Spleen (tissue), 11 donors: Measurements from ENCODE around the gene CIAPIN1. TPM values are rescaled to one million over a fixed set of nuclear protein-coding genes. Genes with fewer than 3 reads are reported as not detected.

Source experiments
- DNase-seq: peaks from one replicate; pipeline ENCODE4 v3.0.0-alpha.2; 2020
- H3K27ac ChIP-seq, 8 donors: fragments of 200-600 bp; sonication (generic) in 7 of 8; 1 replicate in 4 of 8; 2 replicates in 4 of 8; pipeline versions ENCODE4 v1.5.0 to v1.8.0; 2016 to 2021; ENCODE audit warnings: inconsistent platforms in 4 of 8, mild to moderate bottlenecking in 4 of 8, moderate library complexity in 1 of 8
- H3K27me3 ChIP-seq, 7 donors: fragments of 200-600 bp; sonication (generic) in 6 of 7; replicated peaks in 1 of 7; 1 replicate in 4 of 7; 2 replicates in 3 of 7; pipeline versions ENCODE4 v1.5.0 to v1.8.0; 2016 to 2021; ENCODE audit warnings: inconsistent platforms in 3 of 7, mild to moderate bottlenecking in 1 of 7
- H3K36me3 ChIP-seq, 6 donors: fragments of 200-600 bp; sonication (generic) in 5 of 6; 1 replicate in 4 of 6; 2 replicates in 2 of 6; pipeline versions ENCODE4 v1.5.0 to v1.8.0; 2016 to 2021; ENCODE audit warnings: inconsistent platforms in 2 of 6
- H3K4me1 ChIP-seq, 6 donors: fragments of 200-600 bp; sonication (generic) in 5 of 6; 1 replicate in 3 of 6; 2 replicates in 3 of 6; pipeline versions ENCODE4 v1.5.0 to v1.8.0; 2016 to 2021; ENCODE audit warnings: inconsistent platforms in 3 of 6
- H3K4me3 ChIP-seq, 8 donors: fragments of 200-600 bp; sonication (generic) in 7 of 8; 1 replicate in 4 of 8; 2 replicates in 4 of 8; pipeline versions ENCODE4 v1.5.0 to v1.8.0; 2016 to 2021; ENCODE audit warnings: inconsistent platforms in 4 of 8, mild to moderate bottlenecking in 4 of 8, moderate library complexity in 2 of 8
- H3K9me3 ChIP-seq, 8 donors: fragments of 200-600 bp; sonication (generic) in 7 of 8; 1 replicate in 4 of 8; 2 replicates in 4 of 8; pipeline versions ENCODE4 v1.5.0 to v1.8.0; 2016 to 2021; ENCODE audit warnings: inconsistent platforms in 4 of 8
- POLR2A ChIP-seq, 3 donors: fragments of 450-650 bp; IDR thresholded peaks; one replicate each; pipeline ENCODE4 v1.5.1; 2017; ENCODE audit warnings: antibody characterized with exemption in 3 of 3, mild to moderate bottlenecking in 1 of 3
- POLR2AphosphoS5 ChIP-seq, 3 donors: sonication (generic); formaldehyde crosslinking; IDR thresholded peaks; one replicate each; pipeline ENCODE4 v1.5.1; 2017; ENCODE audit warnings: antibody characterized with exemption in 3 of 3
- WGBS, 5 donors: extraction: QIAGEN DNeasy Blood & Tissue Kit in 3 of 5; methylation state at CpG; one replicate each; pipeline versions ENCODE4 v1.1.5 to v1.1.7; 2013 to 2018; 5-methylcytosine and 5-hydroxymethylcytosine counted together
- intact Hi-C: fragments of 100-400 bp; cut with DNase I; formaldehyde crosslinking; loops from one replicate; pipeline ENCODE4 v1.15.0; 2023; ENCODE audit warnings: low total_unique reads
- polyA plus RNA-seq, 3 donors: library from polyadenylated mRNA; stranded (reverse); fragments of 200-250 nt; gene quantifications; one replicate each; pipeline ENCODE4 v1.2.1, GENCODE V29; 2013
- total RNA-seq, 7 donors: library from RNA; depleted of rRNA in 3 of 7; stranded (reverse); fragments of >200 nt in 3 of 7; fragmentation: NEBNext Ultra II Directional in 4 of 7; extraction: Animal tissue kit (Norgen Biotek cat#: 25700) in 4 of 7; gene quantifications; one replicate each; pipeline versions ENCODE4 v1.1.0 to v1.2.1, GENCODE V29; 2016 to 2021
- TF ChIP-seq, protein P1 (sequence below), 11 experiments: fragments of 200-600 bp in 7 of 11; fragments of 450-650 bp in 4 of 11; sonication (generic) in 4 of 11; IDR thresholded peaks in 8 of 11; conservative IDR thresholded peaks in 3 of 11; 1 replicate in 7 of 11; 2 replicates in 4 of 11; pipeline versions ENCODE4 v1.4.0 to v1.8.0; 2016 to 2021; ENCODE audit warnings: antibody characterized with exemption in 11 of 11, inconsistent platforms in 4 of 11, mild to moderate bottlenecking in 1 of 11
- donor health status: healthy with polysubstance abuse.
- donor health status: DM: no; HTN: no; CAD: no; lungs with moderate emphysema.
- donor health status: DM: no; HTN: no; CAD: no.
- donor health status: Bipolar disorder and iron deficiency.
- donor health status: healthy.
- donor health status: DM: no; HTN: no; CAD: no.
- donor health status: DM: yes; HTN: yes; CAD: no.

CIAPIN1 gene
- total and polyA plus RNA-seq, 10 donors: 19.6 to 39.8 (median 28.7) TPM

DNA sequence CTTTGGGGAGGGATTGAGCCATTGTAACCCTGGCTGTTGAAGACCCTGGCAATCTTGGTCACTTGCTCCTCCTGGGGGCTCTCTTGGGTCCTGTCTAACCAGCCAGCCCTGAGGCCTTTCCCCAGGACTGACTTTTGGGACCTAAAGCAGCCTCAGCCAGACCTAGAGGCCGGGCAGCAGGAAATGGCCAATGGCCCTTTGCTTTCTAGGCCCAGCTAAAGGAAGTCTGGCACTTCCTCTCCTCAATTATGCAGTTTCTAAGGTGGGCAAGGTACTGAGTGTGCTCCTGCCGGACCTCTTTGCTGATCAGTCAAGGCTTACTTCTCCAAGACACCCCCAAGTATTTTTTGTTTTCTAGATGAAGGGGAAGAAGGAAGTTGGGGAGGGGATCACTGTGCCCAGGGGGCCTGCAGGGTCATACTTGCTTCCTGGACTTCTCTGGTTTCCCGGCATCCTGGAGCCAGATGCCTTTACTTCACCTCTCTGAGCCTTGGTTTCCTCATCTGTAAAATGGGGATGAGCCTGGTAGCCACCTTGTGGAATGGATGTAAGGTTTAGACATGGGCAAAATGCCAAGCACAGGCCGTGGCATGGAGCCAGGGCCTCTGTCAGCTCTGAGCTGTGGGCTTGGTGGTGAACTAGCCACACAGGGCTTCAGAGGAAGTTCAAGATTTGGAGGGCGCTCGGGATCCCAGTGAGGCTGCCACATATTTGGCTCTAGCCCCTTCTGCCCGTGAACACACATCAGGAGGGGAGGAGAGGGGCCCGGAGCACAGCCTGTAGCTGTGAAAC is 66.3 kb downstream of the CIAPIN1 start:
- H3K27ac ChIP-seq: no peak overlapping the region
- peaks cover 0 to 44% (median 32%) of the 10 kb centered on the region in 6 donors for H3K4me1 ChIP-seq
- intact Hi-C loops: no loop called here
- no peaks in the 10 kb centered on the region for H3K27me3 ChIP-seq
- WGBS, 5 donors: 27 to 40% (median 33%) methylated on average over 8 of the region's 8 CpGs
- no peaks in the 10 kb centered on the region for H3K9me3 ChIP-seq
- no peak for TF ChIP-seq POLR2A (IDR thresholded peaks at IDR 0.05)
- TF ChIP-seq, protein P1, sequence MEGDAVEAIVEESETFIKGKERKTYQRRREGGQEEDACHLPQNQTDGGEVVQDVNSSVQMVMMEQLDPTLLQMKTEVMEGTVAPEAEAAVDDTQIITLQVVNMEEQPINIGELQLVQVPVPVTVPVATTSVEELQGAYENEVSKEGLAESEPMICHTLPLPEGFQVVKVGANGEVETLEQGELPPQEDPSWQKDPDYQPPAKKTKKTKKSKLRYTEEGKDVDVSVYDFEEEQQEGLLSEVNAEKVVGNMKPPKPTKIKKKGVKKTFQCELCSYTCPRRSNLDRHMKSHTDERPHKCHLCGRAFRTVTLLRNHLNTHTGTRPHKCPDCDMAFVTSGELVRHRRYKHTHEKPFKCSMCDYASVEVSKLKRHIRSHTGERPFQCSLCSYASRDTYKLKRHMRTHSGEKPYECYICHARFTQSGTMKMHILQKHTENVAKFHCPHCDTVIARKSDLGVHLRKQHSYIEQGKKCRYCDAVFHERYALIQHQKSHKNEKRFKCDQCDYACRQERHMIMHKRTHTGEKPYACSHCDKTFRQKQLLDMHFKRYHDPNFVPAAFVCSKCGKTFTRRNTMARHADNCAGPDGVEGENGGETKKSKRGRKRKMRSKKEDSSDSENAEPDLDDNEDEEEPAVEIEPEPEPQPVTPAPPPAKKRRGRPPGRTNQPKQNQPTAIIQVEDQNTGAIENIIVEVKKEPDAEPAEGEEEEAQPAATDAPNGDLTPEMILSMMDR (IDR thresholded peaks at IDR 0.05 in 8 of 11, conservative IDR thresholded peaks at IDR 0.05 in 3 of 11): no peak
- TF ChIP-seq POLR2AphosphoS5 (IDR thresholded peaks at IDR 0.05): no peak
- H3K36me3 ChIP-seq: no peaks in the 10 kb centered on the region
- H3K4me3 ChIP-seq: no peak overlapping the region
- DNase-seq: no peak

DNA sequence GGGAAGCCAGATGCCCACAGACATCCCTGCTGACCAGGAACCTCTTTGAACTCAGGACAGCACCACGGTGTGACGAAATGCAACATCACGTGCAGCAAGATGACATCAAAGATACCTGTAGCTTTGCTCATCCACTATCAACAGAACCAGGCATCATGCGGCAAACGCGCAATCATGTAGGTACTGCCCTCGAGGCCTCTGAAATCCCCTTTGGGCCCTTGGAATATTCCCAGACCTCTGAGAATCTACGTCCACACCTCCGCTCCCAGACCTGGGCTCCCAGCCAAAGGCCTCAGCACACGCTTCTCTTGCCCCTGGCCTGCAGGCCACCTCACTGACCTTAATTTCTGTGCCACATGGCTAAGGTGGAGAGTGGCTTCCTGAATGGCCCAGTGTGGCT is 67.6 kb downstream of the CIAPIN1 start:
- Histone ChIP-seq H3K27ac (no peak overlapping the region), H3K4me3 (no peak overlapping the region), H3K36me3 (no peaks in the 10 kb centered on the region), H3K4me1 (peaks cover 0 to 39% (median 29%) of the 10 kb centered on the region in 6 donors), H3K27me3 (no peaks in the 10 kb centered on the region), H3K9me3 (no peaks in the 10 kb centered on the region)
- TF ChIP-seq, protein P1 (IDR thresholded peaks at IDR 0.05 in 8 of 11, conservative IDR thresholded peaks at IDR 0.05 in 3 of 11): no peak
- TF ChIP-seq POLR2A (IDR thresholded peaks at IDR 0.05) (no peak), POLR2AphosphoS5 (IDR thresholded peaks at IDR 0.05) (no peak)
- DNase-seq: no peak
- intact Hi-C loops: no loop called here
- WGBS, 5 donors: 85 to 93% (median 89%) methylated on average over 10 of the region's 10 CpGs

Other genes starting within 250 kb of the CIAPIN1 start
- 10 to 100 TPM; 38.0 to 84.6 (median 62.4) TPM for gene ARL2BP, start 202.1 kb downstream of the CIAPIN1 start, total RNA-seq
- gene ARL2BP, start 202.1 kb downstream of the CIAPIN1 start, polyA plus RNA-seq: 10 to 100 TPM; 30.1 to 65.1 (median 35.7) TPM
- 10 to 100 TPM in 6 of 7 donors, 1 to 10 TPM in 1; 9.6 to 53.1 (median 29.1) TPM for gene PLLP, start 162.7 kb downstream of the CIAPIN1 start, total RNA-seq
- 10 to 100 TPM in 1 of 3 donors, 1 to 10 TPM in 2; 4.7 to 19.1 (median 7.0) TPM for gene PLLP, start 162.7 kb downstream of the CIAPIN1 start, polyA plus RNA-seq
- gene CCL22, start 88.6 kb downstream of the CIAPIN1 start, total RNA-seq: 1 to 10 TPM in 5 of 7 donors, under 1 TPM in 2; 0.51 to 6.9 (median 1.9) TPM
- gene CCL22, start 88.6 kb downstream of the CIAPIN1 start, polyA plus RNA-seq: 1 to 10 TPM; 1.0 to 1.9 (median 1.6) TPM
- 1 to 10 TPM in 5 of 7 donors, under 1 TPM in 2; 0.67 to 7.3 (median 1.6) TPM for gene CX3CL1, start 74.9 kb downstream of the CIAPIN1 start, total RNA-seq
- gene CX3CL1, start 74.9 kb downstream of the CIAPIN1 start, polyA plus RNA-seq: 1 to 10 TPM in 2 of 3 donors, under 1 TPM in 1; 0.39 to 2.4 (median 1.5) TPM
- gene CCL17, start 42.6 kb downstream of the CIAPIN1 start, total RNA-seq: 1 to 10 TPM in 2 of 7 donors, under 1 TPM in 1, not detected in 4; 0.75 to 3.1 (median 1.2) TPM
- 1 to 10 TPM in 2 of 3 donors, under 1 TPM in 1; 0.29 to 4.0 (median 2.8) TPM for gene CCL17, start 42.6 kb downstream of the CIAPIN1 start, polyA plus RNA-seq
- gene COQ9, start 94 bp upstream of the CIAPIN1 start, total RNA-seq: 10 to 100 TPM; 25.8 to 39.9 (median 29.6) TPM
- gene COQ9, start 94 bp upstream of the CIAPIN1 start, polyA plus RNA-seq: 10 to 100 TPM; 32.2 to 34.9 (median 34.4) TPM
- gene POLR2C, start 15.3 kb upstream of the CIAPIN1 start, total RNA-seq: 10 to 100 TPM; 42.3 to 75.6 (median 52.7) TPM
- 10 to 100 TPM; 23.2 to 42.7 (median 35.0) TPM for gene POLR2C, start 15.3 kb upstream of the CIAPIN1 start, polyA plus RNA-seq
- 10 to 100 TPM in 6 of 7 donors, 1 to 10 TPM in 1; 7.3 to 19.8 (median 16.1) TPM for gene DOK4, start 39.1 kb upstream of the CIAPIN1 start, total RNA-seq
- gene DOK4, start 39.1 kb upstream of the CIAPIN1 start, polyA plus RNA-seq: 10 to 100 TPM in 1 of 3 donors, 1 to 10 TPM in 2; 4.1 to 10.0 (median 5.5) TPM
- gene CCDC102A, start 89.2 kb upstream of the CIAPIN1 start, total RNA-seq: 10 to 100 TPM in 2 of 7 donors, 1 to 10 TPM in 5; 7.0 to 14.8 (median 7.9) TPM
- 1 to 10 TPM; 4.6 to 7.7 (median 4.8) TPM for gene CCDC102A, start 89.2 kb upstream of the CIAPIN1 start, polyA plus RNA-seq
- 10 to 100 TPM in 6 of 7 donors, 1 to 10 TPM in 1; 7.3 to 23.8 (median 13.6) TPM for gene ADGRG5, start 95.3 kb upstream of the CIAPIN1 start, total RNA-seq
- 1 to 10 TPM; 5.2 to 9.7 (median 9.3) TPM for gene ADGRG5, start 95.3 kb upstream of the CIAPIN1 start, polyA plus RNA-seq
- gene ADGRG1, start 181.2 kb upstream of the CIAPIN1 start, total RNA-seq: 10 to 100 TPM in 4 of 7 donors, 1 to 10 TPM in 3; 6.9 to 23.7 (median 10.5) TPM
- 1 to 10 TPM; 1.0 to 2.7 (median 1.2) TPM for gene ADGRG1, start 181.2 kb upstream of the CIAPIN1 start, polyA plus RNA-seq
- 100 to 1,000 TPM in 2 of 7 donors, 10 to 100 TPM in 5; 16.6 to 116 (median 34.2) TPM for gene ADGRG3, start 220.9 kb upstream of the CIAPIN1 start, total RNA-seq
- gene ADGRG3, start 220.9 kb upstream of the CIAPIN1 start, polyA plus RNA-seq: 10 to 100 TPM in 1 of 3 donors, 1 to 10 TPM in 2; 2.5 to 15.3 (median 8.5) TPM
- gene DRC7, start 247.4 kb upstream of the CIAPIN1 start, total RNA-seq: 1 to 10 TPM in 1 of 7 donors, under 1 TPM in 2, not detected in 4; 0.20 to 2.1 (median 0.60) TPM
- under 1 TPM; 0.03 to 0.11 (median 0.06) TPM for gene DRC7, start 247.4 kb upstream of the CIAPIN1 start, polyA plus RNA-seq